Measurements from ENCODE around the gene ZDHHC14.

ZDHHC14 gene

GRCh38 chr6:157525292-157525889, 144.4 kb downstream of the ZDHHC14 start:
- Histone ChIP-seq H3K27ac (ENCODE audit: low read depth, low read length) (no peak overlapping the region), H3K9ac (ENCODE audit: low read length) (no peak overlapping the region), H3K9me3 (ENCODE audit: insufficient read depth, low read length) (no peaks in the 10 kb centered on the region), H2AFZ (ENCODE audit: low read depth, low read length, severe bottlenecking) (no peak overlapping the region), H3K4me3 (ENCODE audit: insufficient read depth, low read length, poor library complexity, severe bottlenecking) (no peak overlapping the region), H3K27me3 (ENCODE audit: low read length) (no peaks in the 10 kb centered on the region), H3K4me2 (ENCODE audit: low read depth, low read length, poor library complexity, severe bottlenecking) (no peak overlapping the region), H3K36me3 (ENCODE audit: low read length) (no peaks in the 10 kb centered on the region), H3F3A (ENCODE audit: insufficient read depth) (no peaks in the 10 kb centered on the region), H3K9me2 (replicated peaks; ENCODE audit: insufficient read depth, low read length) (no peaks in the 10 kb centered on the region), H4K20me1 (ENCODE audit: low read depth, low read length) (no peaks in the 10 kb centered on the region), H3K79me2 (ENCODE audit: insufficient read depth, low read length) (no peaks in the 10 kb centered on the region)
- TF ChIP-seq EZH2phosphoT487 (conservative IDR thresholded peaks at IDR 0.05; ENCODE audit: low read length) = no peak
- TF ChIP-seq CTCF (IDR thresholded peaks at IDR 0.05; ENCODE audit: insufficient read depth, low read length, poor library complexity, severe bottlenecking) = no peak

GRCh38 chr6:157525918-157526425, 145.0 kb downstream of the ZDHHC14 start:
- Histone ChIP-seq H3K9me2 (replicated peaks; ENCODE audit: insufficient read depth, low read length) (no peaks in the 10 kb centered on the region), H2AFZ (ENCODE audit: low read depth, low read length, severe bottlenecking) (no peak overlapping the region), H3K4me3 (ENCODE audit: insufficient read depth, low read length, poor library complexity, severe bottlenecking) (no peak overlapping the region), H3K9ac (ENCODE audit: low read length) (no peak overlapping the region), H3K27ac (ENCODE audit: low read depth, low read length) (no peak overlapping the region), H3K36me3 (ENCODE audit: low read length) (no peaks in the 10 kb centered on the region), H4K20me1 (ENCODE audit: low read depth, low read length) (no peaks in the 10 kb centered on the region), H3K4me2 (ENCODE audit: low read depth, low read length, poor library complexity, severe bottlenecking) (no peak overlapping the region), H3F3A (ENCODE audit: insufficient read depth) (no peaks in the 10 kb centered on the region), H3K79me2 (ENCODE audit: insufficient read depth, low read length) (no peaks in the 10 kb centered on the region), H3K9me3 (ENCODE audit: insufficient read depth, low read length) (no peaks in the 10 kb centered on the region), H3K27me3 (ENCODE audit: low read length) (no peaks in the 10 kb centered on the region)
- TF ChIP-seq EZH2phosphoT487 (conservative IDR thresholded peaks at IDR 0.05; ENCODE audit: low read length) = no peak
- no peak for TF ChIP-seq CTCF (IDR thresholded peaks at IDR 0.05; ENCODE audit: insufficient read depth, low read length, poor library complexity, severe bottlenecking)

- no peak for TF ChIP-seq CTCF (IDR thresholded peaks at IDR 0.05; ENCODE audit: insufficient read depth, low read length, poor library complexity, severe bottlenecking)
- no peak for TF ChIP-seq EZH2phosphoT487 (conservative IDR thresholded peaks at IDR 0.05; ENCODE audit: low read length)
- H3K9me2 ChIP-seq (replicated peaks; ENCODE audit: insufficient read depth, low read length) = no peaks in the 10 kb centered on the region
- H3K4me2 ChIP-seq (ENCODE audit: low read depth, low read length, poor library complexity, severe bottlenecking) = no peak overlapping the region
- H3K4me3 ChIP-seq (ENCODE audit: insufficient read depth, low read length, poor library complexity, severe bottlenecking) = no peak overlapping the region
- H3K9ac ChIP-seq (ENCODE audit: low read length) = no peak overlapping the region
- no peak overlapping the region for H2AFZ ChIP-seq (ENCODE audit: low read depth, low read length, severe bottlenecking)
- H3K79me2 ChIP-seq (ENCODE audit: insufficient read depth, low read length) = no peaks in the 10 kb centered on the region
- H3K9me3 ChIP-seq (ENCODE audit: insufficient read depth, low read length) = no peaks in the 10 kb centered on the region
- no peaks in the 10 kb centered on the region for H3F3A ChIP-seq (ENCODE audit: insufficient read depth)
- no peaks in the 10 kb centered on the region for H3K27me3 ChIP-seq (ENCODE audit: low read length)
- no peak overlapping the region for H3K27ac ChIP-seq (ENCODE audit: low read depth, low read length)
- H3K36me3 ChIP-seq (ENCODE audit: low read length) = no peaks in the 10 kb centered on the region
- H4K20me1 ChIP-seq (ENCODE audit: low read depth, low read length) = no peaks in the 10 kb centered on the region
These were observed 146.5 kb downstream of the ZDHHC14 start for GRCh38 chr6:157527471-157527907.
